Prostate gland (tissue), 2 donors: ENCODE measurements around the gene NDST3. TPM values are rescaled to one million over a fixed set of nuclear protein-coding genes. Genes with fewer than 3 reads are reported as not detected.

Source experiments
- DNase-seq: peaks from one replicate; pipeline ENCODE4 v3.0.0-alpha.2; 2019; ENCODE audit warnings: low spot score
- H3K27ac ChIP-seq, 2 donors: fragments of 200-600 bp; sonication (generic); 2 replicates each; pipeline ENCODE4 v1.5.1; 2017 to 2019
- H3K27me3 ChIP-seq: fragments of 200-600 bp; sonication (generic); replicated peaks from 2 replicates; pipeline ENCODE4 v1.5.1; 2019; ENCODE audit not compliant: insufficient read depth
- H3K36me3 ChIP-seq, 2 donors: fragments of 200-600 bp; sonication (generic); 1 replicate in 1 of 2; 2 replicates in 1 of 2; pipeline versions ENCODE4 v1.5.1 to v1.8.1; 2017 to 2019
- H3K4me1 ChIP-seq: fragments of 200-600 bp; sonication (generic); replicated peaks from 2 replicates; pipeline ENCODE4 v1.5.1; 2019
- H3K4me3 ChIP-seq, 2 donors: fragments of 200-600 bp; sonication (generic); 2 replicates each; pipeline ENCODE4 v1.5.1; 2017 to 2019
- H3K9me3 ChIP-seq: fragments of 200-600 bp; sonication (generic); 2 replicates; pipeline ENCODE4 v1.5.1; 2017
- CTCF ChIP-seq, 4 experiments: fragments of 200-600 bp in 2 of 4; fragments of 450-650 bp in 2 of 4; sonication (generic) in 2 of 4; IDR thresholded peaks; 1 replicate in 3 of 4; 2 replicates in 1 of 4; pipeline ENCODE4 v1.5.1; 2016 to 2019; ENCODE audit warnings: antibody characterized with exemption in 4 of 4, mild to moderate bottlenecking in 2 of 4, moderate library complexity in 2 of 4
- POLR2A ChIP-seq: fragments of 450-650 bp; IDR thresholded peaks from one replicate; pipeline ENCODE4 v1.6.1; 2016; ENCODE audit warnings: antibody characterized with exemption, mild to moderate bottlenecking
- POLR2AphosphoS5 ChIP-seq: sonication (generic); formaldehyde crosslinking; IDR thresholded peaks from one replicate; pipeline ENCODE4 v1.6.1; 2017; ENCODE audit warnings: antibody characterized with exemption
- WGBS: methylation state at CpG from one replicate; pipeline ENCODE4 v1.1.5; 2018; 5-methylcytosine and 5-hydroxymethylcytosine counted together
- intact Hi-C: fragments of 100-400 bp; cut with DNase I; formaldehyde crosslinking; loops from one replicate; pipeline ENCODE4 v1.14.2; 2022
- total RNA-seq, 2 donors: library from RNA; depleted of rRNA; stranded (reverse); fragments of >200 nt; gene quantifications; one replicate each; pipeline ENCODE4 v1.1.0, GENCODE V29; 2016

The NDST3 gene
- total RNA-seq, 2 donors from 2014 or later: 0.05 TPM; not detected in 1

- TF ChIP-seq POLR2A: no peak
- no peak for TF ChIP-seq CTCF (IDR thresholded peaks at IDR 0.05)
- TF ChIP-seq POLR2AphosphoS5: no peak
- Histone ChIP-seq H3K27ac (no peak overlapping the region), H3K36me3 (no peaks in the 10 kb centered on the region), H3K27me3 (no peaks in the 10 kb centered on the region), H3K4me3 (no peak overlapping the region), H3K4me1 (no peaks in the 10 kb centered on the region), H3K9me3 (no peaks in the 10 kb centered on the region)
- 69% methylated on average over 3 of the region's 3 CpGs for whole genome bisulfite sequencing
- DNase-seq: no peak
- intact Hi-C loops: no loop called here
These were observed 28.4 kb upstream of the NDST3 start for GRCh38 chr4:118005883-118006282.

GRCh38 chr4:118012142-118012541 lies 22.1 kb upstream of the NDST3 start:
- intact Hi-C loops: no loop called here
- no peaks in the 10 kb centered on the region for H3K4me1 ChIP-seq
- no peaks in the 10 kb centered on the region for H3K36me3 ChIP-seq
- TF ChIP-seq CTCF (IDR thresholded peaks at IDR 0.05) (no peak), POLR2AphosphoS5 (no peak), POLR2A (no peak)
- H3K27me3 ChIP-seq: no peaks in the 10 kb centered on the region
- no peak overlapping the region for H3K27ac ChIP-seq
- H3K9me3 ChIP-seq: no peaks in the 10 kb centered on the region
- 97% methylated on average over 2 of the region's 2 CpGs for WGBS
- no peak for DNase-seq
- H3K4me3 ChIP-seq: no peak overlapping the region

GRCh38 chr4:118014831-118015230 lies 19.5 kb upstream of the NDST3 start:
- H3K4me1 ChIP-seq: no peaks in the 10 kb centered on the region
- intact Hi-C loops: no loop called here
- no peak for TF ChIP-seq POLR2AphosphoS5
- no peak for TF ChIP-seq POLR2A
- TF ChIP-seq CTCF (IDR thresholded peaks at IDR 0.05): no peak
- H3K9me3 ChIP-seq: no peaks in the 10 kb centered on the region
- DNase-seq: no peak
- no peak overlapping the region for H3K27ac ChIP-seq
- H3K36me3 ChIP-seq: no peaks in the 10 kb centered on the region
- WGBS: 92% methylated on average over 3 of the region's 3 CpGs
- H3K27me3 ChIP-seq: no peaks in the 10 kb centered on the region
- H3K4me3 ChIP-seq: no peak overlapping the region

GRCh38 chr4:118018381-118019145 lies 15.7 kb upstream of the NDST3 start:
- DNase-seq: no peak
- no peak overlapping the region for H3K27ac ChIP-seq
- H3K27me3 ChIP-seq: no peaks in the 10 kb centered on the region
- H3K4me3 ChIP-seq: no peak overlapping the region
- no peaks in the 10 kb centered on the region for H3K36me3 ChIP-seq
- H3K4me1 ChIP-seq: no peaks in the 10 kb centered on the region
- no peak for TF ChIP-seq POLR2A
- TF ChIP-seq CTCF (IDR thresholded peaks at IDR 0.05): no peak
- TF ChIP-seq POLR2AphosphoS5: no peak
- H3K9me3 ChIP-seq: no peaks in the 10 kb centered on the region
- intact Hi-C loops: no loop called here

- 78% methylated on average over 1 of the region's 1 CpG for WGBS
- no peaks in the 10 kb centered on the region for H3K4me1 ChIP-seq
- TF ChIP-seq POLR2A (no peak), POLR2AphosphoS5 (no peak), CTCF (IDR thresholded peaks at IDR 0.05) (no peak)
- H3K36me3 ChIP-seq: no peaks in the 10 kb centered on the region
- intact Hi-C loops: no loop called here
- no peaks in the 10 kb centered on the region for H3K27me3 ChIP-seq
- H3K4me3 ChIP-seq: no peak overlapping the region
- no peak overlapping the region for H3K27ac ChIP-seq
- no peak for DNase-seq
- no peaks in the 10 kb centered on the region for H3K9me3 ChIP-seq
These were observed 7.5 kb upstream of the NDST3 start for GRCh38 chr4:118026806-118027205.
